ENCODE measurements around the gene IFI6.
"Not testable (repeated sequence)": the region's sequence is repeated elsewhere in the genome, so short reads cannot be mapped to it uniquely, and the experiment has no call there.

The IFI6 gene

DNA sequence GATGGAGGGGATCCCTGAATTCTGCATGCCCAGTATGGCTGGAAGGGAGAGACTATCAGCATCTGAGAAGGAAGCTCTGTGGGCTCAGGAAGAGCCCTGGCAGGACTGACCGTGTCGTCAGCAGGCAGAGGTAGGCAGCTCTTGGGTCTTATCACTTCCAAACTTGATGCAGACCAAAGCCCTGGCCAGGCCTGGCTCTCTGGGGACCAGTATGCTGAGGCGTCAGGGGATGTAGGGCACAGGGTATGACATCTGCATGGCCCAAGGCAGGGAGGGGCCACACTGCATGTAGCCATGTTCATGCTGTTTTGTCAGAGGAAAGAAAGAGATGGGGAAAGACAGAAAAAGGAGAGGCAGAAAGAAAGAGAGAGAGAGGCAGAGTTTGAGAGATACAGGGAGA is 43.3 kb downstream of the IFI6 start:
- no peak for DNase-seq (ENCODE audit: low read depth)

DNA sequence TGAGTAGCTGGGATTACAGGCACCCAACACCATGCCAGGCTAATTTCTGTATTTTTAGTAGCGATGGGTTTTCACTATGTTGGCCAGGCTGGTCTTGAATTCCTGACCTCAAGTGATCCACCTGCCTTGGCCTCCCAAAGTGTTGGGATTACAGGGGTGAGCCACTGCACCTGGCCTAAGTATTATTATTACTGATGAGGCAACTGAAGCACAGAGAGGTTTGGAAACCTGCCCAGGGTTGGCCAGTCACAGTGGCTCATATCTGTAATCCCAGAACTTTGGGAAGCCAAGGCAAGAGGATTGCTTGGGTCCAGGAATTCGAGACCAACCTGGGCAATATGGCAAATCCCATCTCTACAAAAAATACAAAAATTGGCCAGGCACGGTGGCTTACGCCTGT is 44.3 kb downstream of the IFI6 start:
- not testable (repeated sequence) for DNase-seq (ENCODE audit: low read depth)

DNA sequence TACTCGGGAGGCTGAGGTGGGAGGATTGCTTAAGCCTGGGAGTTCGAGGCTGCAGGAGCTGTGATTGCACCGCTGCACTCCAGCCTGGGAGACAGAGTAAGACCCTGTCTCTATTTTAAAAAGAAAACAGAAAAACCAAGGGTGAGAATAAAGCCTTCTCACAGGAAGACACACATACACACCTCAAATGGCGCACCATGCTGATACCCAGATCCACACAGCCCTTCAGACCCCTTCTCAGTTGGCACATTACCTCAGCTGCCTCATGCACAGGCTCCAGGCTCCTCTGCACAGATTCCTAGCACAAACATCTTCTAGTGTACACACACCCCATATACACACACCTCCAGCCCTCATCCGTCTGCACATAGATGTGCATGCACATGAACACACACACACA is 44.9 kb downstream of the IFI6 start:
- no peak for DNase-seq (ENCODE audit: low read depth)

DNA sequence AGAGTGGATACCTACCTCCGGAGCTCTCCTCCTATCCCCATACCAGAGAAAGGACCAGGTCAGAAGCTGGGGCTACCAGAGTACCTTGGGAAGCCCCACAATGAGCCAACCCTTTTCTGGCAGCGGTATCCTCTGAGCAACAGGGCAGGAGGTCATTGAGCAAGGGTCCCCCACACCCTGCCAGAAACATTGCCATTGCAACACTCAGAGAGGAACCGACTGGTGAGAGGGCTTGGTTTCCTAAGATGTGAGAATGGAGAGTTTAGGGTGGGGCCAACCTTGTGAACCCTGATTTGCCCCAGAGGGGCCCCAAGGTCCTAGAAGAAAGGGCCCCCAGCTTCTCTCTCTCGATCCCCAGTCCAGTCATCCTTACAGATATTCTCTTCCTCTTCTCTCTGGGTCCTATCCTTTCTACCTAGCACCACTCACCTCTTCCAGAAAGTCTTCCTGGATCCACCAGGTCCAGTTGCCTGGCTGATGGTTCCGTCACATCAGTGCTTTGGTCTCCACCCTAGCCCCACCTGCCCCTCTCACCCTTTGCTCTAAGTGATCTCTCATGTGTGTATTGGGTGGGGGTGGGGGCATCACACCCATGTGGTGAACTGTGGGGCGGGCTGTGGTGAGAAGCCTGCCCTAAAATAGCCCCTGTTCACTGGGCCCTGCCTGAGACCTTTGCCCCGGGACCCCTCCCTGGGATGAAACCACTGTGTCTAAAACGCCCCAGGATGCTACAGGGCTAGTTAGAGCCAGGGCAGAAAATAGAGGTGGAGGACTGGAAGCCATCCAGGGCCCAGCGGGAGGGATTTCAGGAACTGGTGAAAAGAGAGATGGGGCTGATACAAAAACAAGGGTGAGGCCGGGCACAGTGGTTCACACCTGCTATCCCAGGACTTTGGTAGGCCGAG is 45.7 kb downstream of the IFI6 start:
- no peak for DNase-seq (ENCODE audit: low read depth)

GRCh38 chr1:27624467-27625178 is 47.4 kb downstream of the IFI6 start:
- DNase-seq (ENCODE audit: low read depth): no peak

DNA sequence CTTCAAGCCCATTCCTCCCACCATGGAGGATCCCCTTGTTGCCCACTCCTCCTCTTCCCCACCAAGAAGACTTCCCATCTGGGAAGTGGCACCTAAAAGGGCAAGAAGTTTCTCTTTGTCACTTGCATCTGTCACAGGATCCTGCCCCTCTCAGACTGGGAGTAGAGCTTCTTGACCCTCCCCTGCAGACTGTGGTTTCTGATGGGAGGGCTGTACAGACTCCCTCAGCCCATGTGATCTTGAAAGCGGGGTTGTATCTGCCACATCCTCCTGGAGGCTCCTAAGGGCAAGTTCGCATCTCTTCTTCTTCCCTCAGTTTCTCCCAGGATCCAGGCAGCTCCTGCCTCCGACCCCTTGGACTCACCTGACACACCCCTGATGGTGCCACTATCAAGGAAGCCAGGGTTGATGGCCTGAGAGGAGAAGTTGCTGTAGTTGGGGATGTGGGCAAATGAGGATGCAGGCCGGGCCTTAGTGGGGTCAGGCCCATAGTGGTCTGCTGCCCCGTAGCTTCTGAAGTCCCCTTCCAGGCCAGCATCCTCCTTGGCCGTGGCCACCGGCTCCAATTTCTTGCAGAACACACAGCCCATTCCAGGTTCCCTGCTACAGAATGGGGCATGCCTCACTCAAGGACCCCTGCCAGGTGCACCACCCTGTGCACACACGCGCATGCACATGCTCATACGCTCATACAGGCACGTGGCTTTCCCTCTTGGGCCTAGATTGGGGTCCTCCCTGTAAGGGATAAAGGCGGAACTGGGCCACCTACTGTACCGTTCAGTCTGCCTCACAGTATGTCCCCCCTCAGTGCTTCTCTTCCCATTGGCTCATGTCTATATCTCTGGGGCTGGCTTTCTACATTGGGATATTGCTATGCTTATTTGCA is 48.4 kb downstream of the IFI6 start:
- no peak for DNase-seq (ENCODE audit: low read depth)

DNA sequence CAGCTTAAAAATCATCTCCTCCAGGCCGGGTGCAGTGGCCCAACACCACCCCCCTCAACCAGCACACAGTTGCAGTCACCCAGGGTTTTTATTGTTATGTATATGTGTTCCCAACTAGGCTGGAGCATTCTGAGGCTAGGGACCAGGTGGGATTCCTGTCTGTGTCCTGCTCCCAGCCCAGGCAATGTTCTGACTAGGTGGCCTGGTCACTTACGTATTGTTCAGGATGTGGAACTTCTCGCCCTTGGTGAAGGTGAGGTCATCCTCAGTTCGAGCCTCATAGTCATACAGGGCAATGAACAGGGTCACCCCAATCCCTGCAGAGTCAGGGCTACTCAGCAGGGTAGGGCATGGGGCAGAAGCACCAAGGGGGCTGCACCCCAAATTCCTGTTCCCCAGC is 49.2 kb downstream of the IFI6 start:
- DNase-seq (ENCODE audit: low read depth): no peak

GRCh38 chr1:27621051-27621920 is 50.7 kb downstream of the IFI6 start:
- no peak for DNase-seq (ENCODE audit: low read depth)

DNA sequence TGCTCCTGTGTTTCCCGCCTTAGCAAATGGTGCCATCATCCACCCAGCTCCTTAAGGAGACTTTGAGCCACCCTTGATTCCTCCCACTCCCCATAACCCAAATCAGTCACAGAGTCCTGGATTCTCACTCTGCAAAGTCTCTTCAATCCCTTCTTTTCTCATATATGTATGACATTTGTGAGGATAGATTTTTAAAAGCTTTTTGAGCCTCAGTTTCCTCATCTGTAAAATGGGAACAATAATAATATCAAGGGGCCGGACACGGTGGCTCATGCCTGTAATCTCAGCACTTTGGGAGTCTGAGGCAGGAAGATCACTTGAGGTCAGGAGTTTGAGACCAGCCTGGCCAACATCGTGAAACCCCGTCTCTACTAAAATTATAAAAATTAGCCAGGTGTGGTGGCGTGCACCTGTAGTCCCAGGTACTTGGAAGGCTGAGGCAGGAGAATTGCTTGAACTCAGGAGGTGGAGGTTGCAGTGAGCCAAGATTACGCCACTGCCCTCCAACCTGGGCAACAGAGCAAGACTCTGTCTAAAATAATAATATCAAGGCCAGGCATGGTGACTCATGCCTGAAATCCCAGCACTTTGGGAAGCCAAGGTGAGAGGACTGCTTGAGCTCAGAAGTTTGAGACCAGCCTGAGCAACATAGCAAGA is 52.1 kb downstream of the IFI6 start:
- DNase-seq (ENCODE audit: low read depth): not testable (repeated sequence)

DNA sequence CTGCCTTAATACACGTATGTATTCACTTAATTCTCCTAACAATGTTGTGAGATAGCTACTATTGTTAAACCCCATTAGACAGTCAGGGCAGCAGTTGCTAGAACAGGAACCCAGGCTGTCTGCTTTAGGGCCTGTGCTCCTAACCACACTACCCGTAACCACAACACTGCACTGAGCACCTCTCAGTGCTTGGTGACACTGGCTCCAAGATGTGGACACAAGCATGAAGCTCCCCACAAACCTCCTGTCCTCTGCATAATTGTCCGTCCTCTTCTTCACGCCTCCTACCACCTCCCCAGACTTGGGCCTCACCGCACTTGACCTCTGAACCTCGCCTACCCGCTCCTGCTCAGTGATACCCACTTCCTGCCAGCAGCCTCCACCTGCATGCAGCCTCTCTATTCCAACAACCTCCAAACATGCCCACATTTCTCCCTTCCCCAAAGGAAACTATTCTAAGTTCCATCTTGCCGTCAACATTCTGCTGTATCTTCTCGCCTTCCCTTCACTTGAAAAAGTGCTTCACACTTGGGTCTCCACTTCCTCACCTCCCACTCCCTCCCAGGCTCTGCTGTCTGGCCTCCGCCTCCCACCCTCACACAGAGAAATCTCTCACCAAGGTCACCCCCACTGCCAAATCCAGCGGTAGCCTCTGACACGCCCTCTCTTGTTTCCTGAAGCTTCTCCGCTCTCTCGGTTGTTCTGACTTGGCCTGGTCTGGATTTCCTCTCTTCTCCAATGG is 53.5 kb downstream of the IFI6 start:
- no peak for DNase-seq (ENCODE audit: low read depth)

- no peak for DNase-seq (ENCODE audit: low read depth)
These were observed 54.6 kb downstream of the IFI6 start for GRCh38 chr1:27617420-27617819.

DNA sequence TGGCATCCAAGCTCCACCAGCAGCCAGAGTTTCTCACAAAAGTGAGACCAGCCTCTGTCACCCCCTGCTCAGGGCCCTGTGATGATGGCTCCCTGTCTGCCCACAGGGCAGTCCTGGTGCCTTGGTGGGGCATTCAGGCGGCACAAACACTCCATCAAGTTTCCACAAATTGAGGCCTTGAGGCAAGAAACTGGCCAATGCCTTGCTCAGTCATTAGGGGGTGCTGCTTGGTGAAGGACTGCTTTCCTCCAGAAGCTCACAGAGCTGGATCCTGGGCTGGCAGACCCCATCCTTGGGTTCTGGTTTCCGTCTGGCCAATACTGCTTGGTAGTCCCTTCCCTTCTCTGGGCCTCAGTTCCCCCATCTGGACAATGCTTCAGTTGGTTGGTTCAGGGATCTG is 55.6 kb downstream of the IFI6 start:
- DNase-seq (ENCODE audit: low read depth): no peak
